Lower leg skin (tissue), 4 donors: ENCODE measurements around the gene PACSIN2. TPM values are rescaled to one million over a fixed set of nuclear protein-coding genes. Genes with fewer than 3 reads are reported as not detected.

Experiments
- DNase-seq, 2 donors: peaks; one replicate each; pipeline ENCODE4 v3.0.0-alpha.2; 2019; ENCODE audit warnings: low spot score in 2 of 2
- H3K4me3 ChIP-seq: fragments of 200-600 bp; sonication (generic); 2 replicates; pipeline ENCODE4 v1.5.1; 2017; ENCODE audit warnings: mild to moderate bottlenecking, low read depth; ENCODE audit not compliant: poor library complexity, severe bottlenecking
- POLR2A ChIP-seq, 2 donors: fragments of 450-650 bp; IDR thresholded peaks; one replicate each; pipeline ENCODE4 v1.6.1; 2016 to 2017; ENCODE audit warnings: antibody characterized with exemption in 2 of 2, mild to moderate bottlenecking in 1 of 2, moderate library complexity in 1 of 2
- WGBS, 2 donors: methylation state at CpG; one replicate each; pipeline ENCODE4 v1.1.5; 2018; 5-methylcytosine and 5-hydroxymethylcytosine counted together
- intact Hi-C: fragments of 100-400 bp; cut with DNase I; formaldehyde crosslinking; loops from one replicate; pipeline ENCODE4 v1.15.0; 2023; ENCODE audit warnings: low total_unique reads
- total RNA-seq, 4 donors: library from RNA; depleted of rRNA; stranded (reverse); fragments of >200 nt; gene quantifications; one replicate each; pipeline ENCODE4 v1.1.0, GENCODE V29; 2016
- TF ChIP-seq, protein P1 (sequence below), 3 donors: fragments of 450-650 bp; IDR thresholded peaks; one replicate each; pipeline ENCODE4 v1.5.1; 2016; ENCODE audit warnings: antibody characterized with exemption in 3 of 3, mild to moderate bottlenecking in 3 of 3, moderate library complexity in 2 of 3

Gene PACSIN2
- total RNA-seq, 4 donors from 2014 or later: 46.3 to 88.8 (median 58.2) TPM

DNA sequence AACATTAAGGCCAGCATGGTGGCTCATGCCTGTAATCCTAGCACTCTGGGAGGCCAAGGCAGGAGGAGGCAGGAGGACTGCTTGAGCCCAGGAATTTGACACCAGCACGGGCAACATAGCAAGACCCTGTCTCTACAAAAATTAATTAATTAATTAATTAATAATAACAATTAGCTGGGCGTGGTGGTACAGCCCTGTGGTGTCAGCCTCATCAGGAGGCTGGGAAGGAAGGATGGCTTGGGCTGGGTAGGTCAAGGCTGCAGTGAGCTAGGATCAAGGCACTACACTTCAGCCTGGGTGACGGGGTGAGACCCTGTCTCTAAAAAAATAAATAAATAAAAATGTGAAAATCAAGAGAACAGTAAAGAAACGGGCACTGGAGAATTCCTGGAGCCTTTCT is 159.2 kb downstream of the PACSIN2 start:
- WGBS, 2 donors: 38 to 53% methylated on average over 4 of the region's 4 CpGs
- intact Hi-C loops: no loop called here

DNA sequence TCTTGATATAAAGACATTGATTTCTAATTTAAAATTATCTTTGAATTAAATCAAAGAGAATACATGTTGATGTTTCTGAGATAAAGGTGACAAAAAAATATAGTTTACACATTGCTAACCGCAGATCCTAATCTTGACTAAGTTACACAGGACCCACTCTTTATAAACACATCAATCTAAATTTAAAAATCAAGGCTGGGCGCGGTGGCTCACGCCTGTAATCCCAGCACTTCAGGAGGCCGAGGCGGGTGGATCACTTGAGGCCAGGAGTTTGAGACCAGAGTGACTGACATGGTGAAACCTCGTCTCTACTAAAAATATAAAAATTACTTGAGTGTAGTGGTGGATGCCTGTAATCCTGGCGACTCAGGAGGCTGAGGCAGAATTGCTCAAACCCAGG is 159.7 kb downstream of the PACSIN2 start:
- no peak for TF ChIP-seq POLR2A (IDR thresholded peaks at IDR 0.05)
- TF ChIP-seq, protein P1, sequence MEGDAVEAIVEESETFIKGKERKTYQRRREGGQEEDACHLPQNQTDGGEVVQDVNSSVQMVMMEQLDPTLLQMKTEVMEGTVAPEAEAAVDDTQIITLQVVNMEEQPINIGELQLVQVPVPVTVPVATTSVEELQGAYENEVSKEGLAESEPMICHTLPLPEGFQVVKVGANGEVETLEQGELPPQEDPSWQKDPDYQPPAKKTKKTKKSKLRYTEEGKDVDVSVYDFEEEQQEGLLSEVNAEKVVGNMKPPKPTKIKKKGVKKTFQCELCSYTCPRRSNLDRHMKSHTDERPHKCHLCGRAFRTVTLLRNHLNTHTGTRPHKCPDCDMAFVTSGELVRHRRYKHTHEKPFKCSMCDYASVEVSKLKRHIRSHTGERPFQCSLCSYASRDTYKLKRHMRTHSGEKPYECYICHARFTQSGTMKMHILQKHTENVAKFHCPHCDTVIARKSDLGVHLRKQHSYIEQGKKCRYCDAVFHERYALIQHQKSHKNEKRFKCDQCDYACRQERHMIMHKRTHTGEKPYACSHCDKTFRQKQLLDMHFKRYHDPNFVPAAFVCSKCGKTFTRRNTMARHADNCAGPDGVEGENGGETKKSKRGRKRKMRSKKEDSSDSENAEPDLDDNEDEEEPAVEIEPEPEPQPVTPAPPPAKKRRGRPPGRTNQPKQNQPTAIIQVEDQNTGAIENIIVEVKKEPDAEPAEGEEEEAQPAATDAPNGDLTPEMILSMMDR (IDR thresholded peaks at IDR 0.05): no peak
- no peak overlapping the region for H3K4me3 ChIP-seq
- DNase-seq: no peak
- WGBS, 2 donors: 75 to 76% methylated on average over 8 of the region's 8 CpGs
- intact Hi-C loops: no loop called here

More for the DNA sequence above, 159.2 kb downstream of the PACSIN2 start:
- no peak overlapping the region for H3K4me3 ChIP-seq
- TF ChIP-seq POLR2A (IDR thresholded peaks at IDR 0.05): no peak
- TF ChIP-seq, protein P1 (IDR thresholded peaks at IDR 0.05): no peak
- DNase-seq: no peak

DNA sequence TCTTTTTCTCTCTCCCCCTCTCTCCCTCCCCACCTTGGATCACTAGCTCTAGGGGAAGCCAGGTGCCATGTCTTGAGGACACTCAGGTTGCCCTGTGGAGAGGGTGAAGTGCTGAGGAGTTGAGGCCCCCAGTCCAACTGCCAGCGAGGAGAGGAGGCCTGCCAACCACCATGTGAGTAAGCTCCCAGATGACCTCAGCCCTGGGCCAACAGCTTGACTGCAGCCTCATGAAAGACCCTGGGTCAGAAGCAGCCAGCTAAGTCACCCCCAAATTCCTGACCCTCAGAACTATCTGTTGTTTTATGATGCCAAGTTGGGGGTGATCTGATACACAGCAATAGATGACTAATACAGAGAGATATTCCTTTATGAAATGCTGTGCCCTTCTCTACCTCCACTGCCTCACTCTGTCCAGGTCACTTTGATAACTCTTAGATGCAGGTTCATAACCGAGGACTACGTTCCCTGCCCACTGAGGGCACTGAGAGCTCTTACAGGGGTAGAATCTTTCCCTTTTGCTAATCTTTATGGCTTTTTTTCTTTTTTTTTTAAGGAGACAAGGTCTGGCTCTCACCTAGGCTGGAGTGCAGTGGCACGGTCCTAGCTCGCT is 165.9 kb downstream of the PACSIN2 start:
- 76 to 86% methylated on average over 5 of the region's 5 CpGs for WGBS, 2 donors
- no peak overlapping the region for H3K4me3 ChIP-seq
- DNase-seq: peak in 1 of 2 donors; percentile 78

DNA sequence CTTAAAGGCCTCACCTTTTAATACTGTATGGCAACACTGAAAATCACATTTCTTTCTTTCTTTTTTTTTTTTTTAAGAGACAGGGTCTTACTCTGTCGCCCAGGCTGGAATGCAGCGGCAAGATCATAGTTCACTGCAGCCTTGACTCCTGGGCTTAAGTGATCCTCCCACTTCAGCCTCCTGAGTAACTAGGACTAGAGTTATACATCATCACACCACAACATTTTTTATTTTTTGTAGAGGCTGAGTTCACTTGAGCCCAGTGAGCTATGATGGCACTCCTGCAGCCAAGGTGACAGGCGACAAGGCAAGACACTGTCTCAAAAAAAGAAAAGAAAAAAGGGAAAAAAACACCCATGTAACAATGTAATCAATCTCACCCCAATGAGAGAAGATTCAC is 167.8 kb downstream of the PACSIN2 start:
- H3K4me3 ChIP-seq: no peak overlapping the region
- TF ChIP-seq POLR2A (IDR thresholded peaks at IDR 0.05): no peak
- TF ChIP-seq, protein P1 (IDR thresholded peaks at IDR 0.05): no peak
- WGBS, 2 donors: 92 to 94% methylated on average over 3 of the region's 3 CpGs
- intact Hi-C loops: no loop called here
- DNase-seq: no peak

More for the DNA sequence above, 165.9 kb downstream of the PACSIN2 start:
- intact Hi-C loops: no loop called here
- TF ChIP-seq, protein P1 (IDR thresholded peaks at IDR 0.05): no peak

DNA sequence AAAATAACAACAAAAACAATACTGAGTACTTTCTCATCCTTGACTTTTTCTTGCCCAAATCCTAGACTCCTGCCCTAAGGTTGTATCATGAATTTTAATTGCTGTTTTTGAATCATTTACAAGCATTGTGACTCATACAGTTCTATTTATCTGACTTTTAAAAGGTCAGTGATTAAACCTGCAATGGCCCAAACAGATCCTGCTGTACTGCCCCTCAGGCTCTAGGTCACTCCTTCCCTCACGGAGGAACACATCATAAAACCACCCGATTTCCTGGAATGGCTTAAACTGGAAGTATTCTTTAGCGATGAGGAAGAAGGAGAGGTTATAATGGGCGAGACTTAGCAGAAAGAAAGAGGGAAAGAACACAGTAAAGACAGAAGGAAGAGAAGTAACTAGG is 170.2 kb downstream of the PACSIN2 start:
- intact Hi-C loops: no loop called here
- 42 to 48% methylated on average over 4 of the region's 4 CpGs for WGBS, 2 donors
- no peak overlapping the region for H3K4me3 ChIP-seq
- TF ChIP-seq, protein P1 (IDR thresholded peaks at IDR 0.05): no peak
- TF ChIP-seq POLR2A (IDR thresholded peaks at IDR 0.05): no peak
- DNase-seq: peak in 1 of 2 donors; percentile 25
